WTC11 (cell line): ENCODE results near the gene MYO18B.

Experiments
- ATF2 ChIP-seq: sonication (generic); formaldehyde crosslinking; IDR thresholded peaks from 2 replicates; pipeline ENCODE4 v1.8.1; 2022; ENCODE audit warnings: low read depth, missing genetic modification reagents, borderline replicate concordance
- CREB1 ChIP-seq: sonication (generic); formaldehyde crosslinking; IDR thresholded peaks from 2 replicates; pipeline ENCODE4 v1.8.0; 2023; ENCODE audit warnings: mild to moderate bottlenecking, missing genetic modification reagents
- CREM ChIP-seq: sonication (generic); formaldehyde crosslinking; IDR thresholded peaks from 2 replicates; pipeline ENCODE4 v1.8.1; 2022; ENCODE audit warnings: mild to moderate bottlenecking, missing genetic modification reagents, moderate library complexity
- FOXP4 ChIP-seq: sonication (generic); formaldehyde crosslinking; IDR thresholded peaks from 2 replicates; pipeline ENCODE4 v1.8.0; 2022; ENCODE audit warnings: mild to moderate bottlenecking, missing genetic modification reagents
- GRHL2 ChIP-seq: fragments of 250-450 bp; sonication (Bioruptor Pico); IDR thresholded peaks from 2 replicates; pipeline ENCODE4 v1.8.0; 2022; ENCODE audit warnings: mild to moderate bottlenecking, moderate library complexity; ENCODE audit not compliant: insufficient replicate concordance, severe bottlenecking
- KAT7 ChIP-seq: sonication (generic); formaldehyde crosslinking; IDR thresholded peaks from 2 replicates; pipeline ENCODE4 v1.8.1; 2023; ENCODE audit warnings: missing genetic modification reagents, mild to moderate bottlenecking, borderline replicate concordance
- NR1H2 ChIP-seq: sonication (generic); formaldehyde crosslinking; IDR thresholded peaks from 2 replicates; pipeline ENCODE4 v1.9.0; 2021; ENCODE audit warnings: mild to moderate bottlenecking, moderate library complexity, missing genetic modification reagents
- PRRX2 ChIP-seq: fragments of 250-450 bp; sonication (Bioruptor Pico); IDR thresholded peaks from 2 replicates; pipeline ENCODE4 v1.8.0; 2021; ENCODE audit warnings: mild to moderate bottlenecking
- SP1 ChIP-seq: sonication (generic); formaldehyde crosslinking; conservative IDR thresholded peaks from 2 replicates; pipeline ENCODE4 v1.8.1; 2022; ENCODE audit warnings: missing genetic modification reagents
- TEAD4 ChIP-seq: sonication (generic); formaldehyde crosslinking; IDR thresholded peaks from 2 replicates; pipeline ENCODE4 v1.8.0; 2022; ENCODE audit warnings: mild to moderate bottlenecking, missing genetic modification reagents
- ZNF512 ChIP-seq: sonication (generic); formaldehyde crosslinking; IDR thresholded peaks from 2 replicates; pipeline ENCODE4 v1.8.1; 2022; ENCODE audit warnings: missing genetic modification reagents, borderline replicate concordance
- TF ChIP-seq, protein P1 (sequence below): fragments of 200-600 bp; IDR thresholded peaks from 2 replicates; pipeline ENCODE4 v1.8.0; 2022; ENCODE audit warnings: antibody characterized with exemption
- TF ChIP-seq, protein P2 (sequence below): sonication (generic); formaldehyde crosslinking; IDR thresholded peaks from 2 replicates; pipeline ENCODE4 v1.8.1; 2023; ENCODE audit warnings: mild to moderate bottlenecking, missing genetic modification reagents, moderate library complexity
- TF ChIP-seq, protein P3 (sequence below): sonication (generic); formaldehyde crosslinking; IDR thresholded peaks from 2 replicates; pipeline ENCODE4 v1.8.1; 2022; ENCODE audit warnings: low read depth, mild to moderate bottlenecking, moderate library complexity, missing genetic modification reagents, borderline replicate concordance

- TF ChIP-seq, protein P1, sequence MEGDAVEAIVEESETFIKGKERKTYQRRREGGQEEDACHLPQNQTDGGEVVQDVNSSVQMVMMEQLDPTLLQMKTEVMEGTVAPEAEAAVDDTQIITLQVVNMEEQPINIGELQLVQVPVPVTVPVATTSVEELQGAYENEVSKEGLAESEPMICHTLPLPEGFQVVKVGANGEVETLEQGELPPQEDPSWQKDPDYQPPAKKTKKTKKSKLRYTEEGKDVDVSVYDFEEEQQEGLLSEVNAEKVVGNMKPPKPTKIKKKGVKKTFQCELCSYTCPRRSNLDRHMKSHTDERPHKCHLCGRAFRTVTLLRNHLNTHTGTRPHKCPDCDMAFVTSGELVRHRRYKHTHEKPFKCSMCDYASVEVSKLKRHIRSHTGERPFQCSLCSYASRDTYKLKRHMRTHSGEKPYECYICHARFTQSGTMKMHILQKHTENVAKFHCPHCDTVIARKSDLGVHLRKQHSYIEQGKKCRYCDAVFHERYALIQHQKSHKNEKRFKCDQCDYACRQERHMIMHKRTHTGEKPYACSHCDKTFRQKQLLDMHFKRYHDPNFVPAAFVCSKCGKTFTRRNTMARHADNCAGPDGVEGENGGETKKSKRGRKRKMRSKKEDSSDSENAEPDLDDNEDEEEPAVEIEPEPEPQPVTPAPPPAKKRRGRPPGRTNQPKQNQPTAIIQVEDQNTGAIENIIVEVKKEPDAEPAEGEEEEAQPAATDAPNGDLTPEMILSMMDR, result no peak
- TF ChIP-seq CREB1 (CRISPR knock-in tag), result no peak
- TF ChIP-seq PRRX2, result no peak
- TF ChIP-seq, protein P2, sequence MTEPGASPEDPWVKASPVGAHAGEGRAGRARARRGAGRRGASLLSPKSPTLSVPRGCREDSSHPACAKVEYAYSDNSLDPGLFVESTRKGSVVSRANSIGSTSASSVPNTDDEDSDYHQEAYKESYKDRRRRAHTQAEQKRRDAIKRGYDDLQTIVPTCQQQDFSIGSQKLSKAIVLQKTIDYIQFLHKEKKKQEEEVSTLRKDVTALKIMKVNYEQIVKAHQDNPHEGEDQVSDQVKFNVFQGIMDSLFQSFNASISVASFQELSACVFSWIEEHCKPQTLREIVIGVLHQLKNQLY (CRISPR knock-in tag), result no peak
- TF ChIP-seq KAT7 (CRISPR knock-in tag), result no peak
- no peak for TF ChIP-seq NR1H2 (CRISPR knock-in tag)
- no peak for TF ChIP-seq ATF2 (CRISPR knock-in tag)
- no peak for TF ChIP-seq SP1 (CRISPR knock-in tag)
- no peak for TF ChIP-seq CREM (CRISPR knock-in tag)
- TF ChIP-seq FOXP4, result no peak
- TF ChIP-seq, protein P3, sequence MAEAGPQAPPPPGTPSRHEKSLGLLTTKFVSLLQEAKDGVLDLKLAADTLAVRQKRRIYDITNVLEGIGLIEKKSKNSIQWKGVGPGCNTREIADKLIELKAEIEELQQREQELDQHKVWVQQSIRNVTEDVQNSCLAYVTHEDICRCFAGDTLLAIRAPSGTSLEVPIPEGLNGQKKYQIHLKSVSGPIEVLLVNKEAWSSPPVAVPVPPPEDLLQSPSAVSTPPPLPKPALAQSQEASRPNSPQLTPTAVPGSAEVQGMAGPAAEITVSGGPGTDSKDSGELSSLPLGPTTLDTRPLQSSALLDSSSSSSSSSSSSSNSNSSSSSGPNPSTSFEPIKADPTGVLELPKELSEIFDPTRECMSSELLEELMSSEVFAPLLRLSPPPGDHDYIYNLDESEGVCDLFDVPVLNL (CRISPR knock-in tag), result no peak
- no peak for TF ChIP-seq GRHL2 (CRISPR knock-in tag)
- no peak for TF ChIP-seq ZNF512 (CRISPR knock-in tag)
- no peak for TF ChIP-seq TEAD4
These were observed 281.3 kb downstream of the MYO18B start for GRCh38 chr22:26023104-26023775.
